GM12865 (cell line): Measurements from ENCODE around the gene DLG5.

Experiments used
- DNase-seq: peaks from one replicate; pipeline ENCODE4 v3.0.0; 2010; ENCODE audit warnings: low read depth
- H3K4me3 ChIP-seq: 2 replicates; pipeline ENCODE4 v1.5.1; 2011; ENCODE audit warnings: mild to moderate bottlenecking, low read depth, low read length, control low read depth
- TF ChIP-seq, protein P1 (sequence below): IDR thresholded peaks from 2 replicates; pipeline ENCODE4 v1.5.1; 2011; ENCODE audit warnings: low read length, control low read depth, low read depth, inconsistent platforms; ENCODE audit not compliant: insufficient read depth; ENCODE audit errors: missing control alignments

DLG5 gene

GRCh38 chr10:77742172-77742571, 184.4 kb downstream of the DLG5 start:
- no peak for DNase-seq
- TF ChIP-seq, protein P1, sequence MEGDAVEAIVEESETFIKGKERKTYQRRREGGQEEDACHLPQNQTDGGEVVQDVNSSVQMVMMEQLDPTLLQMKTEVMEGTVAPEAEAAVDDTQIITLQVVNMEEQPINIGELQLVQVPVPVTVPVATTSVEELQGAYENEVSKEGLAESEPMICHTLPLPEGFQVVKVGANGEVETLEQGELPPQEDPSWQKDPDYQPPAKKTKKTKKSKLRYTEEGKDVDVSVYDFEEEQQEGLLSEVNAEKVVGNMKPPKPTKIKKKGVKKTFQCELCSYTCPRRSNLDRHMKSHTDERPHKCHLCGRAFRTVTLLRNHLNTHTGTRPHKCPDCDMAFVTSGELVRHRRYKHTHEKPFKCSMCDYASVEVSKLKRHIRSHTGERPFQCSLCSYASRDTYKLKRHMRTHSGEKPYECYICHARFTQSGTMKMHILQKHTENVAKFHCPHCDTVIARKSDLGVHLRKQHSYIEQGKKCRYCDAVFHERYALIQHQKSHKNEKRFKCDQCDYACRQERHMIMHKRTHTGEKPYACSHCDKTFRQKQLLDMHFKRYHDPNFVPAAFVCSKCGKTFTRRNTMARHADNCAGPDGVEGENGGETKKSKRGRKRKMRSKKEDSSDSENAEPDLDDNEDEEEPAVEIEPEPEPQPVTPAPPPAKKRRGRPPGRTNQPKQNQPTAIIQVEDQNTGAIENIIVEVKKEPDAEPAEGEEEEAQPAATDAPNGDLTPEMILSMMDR, result no peak
- H3K4me3 ChIP-seq, result no peak overlapping the region

GRCh38 chr10:77741746-77742145, 184.8 kb downstream of the DLG5 start:
- TF ChIP-seq, protein P1, result no peak
- no peak overlapping the region for H3K4me3 ChIP-seq
- DNase-seq, result no peak
